ENCODE results near the gene NTM. TPM values are rescaled to one million over a fixed set of nuclear protein-coding genes. Genes with fewer than 3 reads are reported as not detected.

Gene NTM
- total RNA-seq, 2 experiments from 2014 or later = not detected

- ChIA-PET POLR2A (no interaction called here), CTCF (no interaction called here)
- no peak overlapping the region for H3K27ac Mint-ChIP-seq
- peaks cover 1% of the 10 kb centered on the region for H3K27me3 Mint-ChIP-seq
- no peaks in the 10 kb centered on the region for H3K9me3 Mint-ChIP-seq
- H3K4me1 Mint-ChIP-seq (ENCODE audit: low read depth) = no peaks in the 10 kb centered on the region
- no peaks in the 10 kb centered on the region for H3K36me3 Mint-ChIP-seq (ENCODE audit: low read depth)
- intact Hi-C loops (cut with micrococcal nuclease) = no loop called here
- no peak overlapping the region for H3K4me3 Mint-ChIP-seq
- TF ChIP-seq CTCF (IDR thresholded peaks at IDR 0.05) = no peak
- ATAC-seq (no peak), DNase-seq (no peak)
These were observed 5.5 kb downstream of the NTM start for GRCh38 chr11:131375915-131376314.

- CTCF ChIA-PET = no interaction called here
- Mint-ChIP-seq H3K27me3 (peaks cover 1% of the 10 kb centered on the region), H3K27ac (no peak overlapping the region), H3K9me3 (no peaks in the 10 kb centered on the region), H3K4me1 (ENCODE audit: low read depth) (no peaks in the 10 kb centered on the region), H3K4me3 (no peak overlapping the region), H3K36me3 (ENCODE audit: low read depth) (no peaks in the 10 kb centered on the region)
- DNase-seq (no peak), ATAC-seq (no peak)
- intact Hi-C loops (cut with micrococcal nuclease) = no loop called here
- POLR2A ChIA-PET = no interaction called here
- TF ChIP-seq CTCF (IDR thresholded peaks at IDR 0.05) = no peak
These were observed 8.5 kb downstream of the NTM start for GRCh38 chr11:131378931-131379330.

GRCh38 chr11:131385763-131386390 lies 15.5 kb downstream of the NTM start:
- no peak for TF ChIP-seq CTCF (IDR thresholded peaks at IDR 0.05)
- intact Hi-C loops (cut with micrococcal nuclease) = no loop called here
- ATAC-seq = no peak
- Mint-ChIP-seq H3K9me3 (peaks cover 1% of the 10 kb centered on the region), H3K27ac (no peak overlapping the region), H3K27me3 (no peaks in the 10 kb centered on the region), H3K36me3 (ENCODE audit: low read depth) (no peaks in the 10 kb centered on the region), H3K4me1 (ENCODE audit: low read depth) (no peaks in the 10 kb centered on the region), H3K4me3 (no peak overlapping the region)
- no peak for DNase-seq
- POLR2A ChIA-PET = no interaction called here
- CTCF ChIA-PET = no interaction called here

- H3K9me3 Mint-ChIP-seq = peaks cover 1% of the 10 kb centered on the region
- POLR2A ChIA-PET = no interaction called here
- H3K4me1 Mint-ChIP-seq (ENCODE audit: low read depth) = no peaks in the 10 kb centered on the region
- DNase-seq = no peak
- intact Hi-C loops (cut with micrococcal nuclease) = no loop called here
- H3K27me3 Mint-ChIP-seq = no peaks in the 10 kb centered on the region
- H3K4me3 Mint-ChIP-seq = no peak overlapping the region
- CTCF ChIA-PET = no interaction called here
- H3K36me3 Mint-ChIP-seq (ENCODE audit: low read depth) = no peaks in the 10 kb centered on the region
- no peak for ATAC-seq
- no peak overlapping the region for H3K27ac Mint-ChIP-seq
- TF ChIP-seq CTCF (IDR thresholded peaks at IDR 0.05) = no peak
These were observed 16.0 kb downstream of the NTM start for GRCh38 chr11:131386408-131386807.

GRCh38 chr11:131388030-131388429 lies 17.6 kb downstream of the NTM start:
- ATAC-seq (no peak), DNase-seq (no peak)
- POLR2A ChIA-PET = no interaction called here
- CTCF ChIA-PET = no interaction called here
- H3K4me3 Mint-ChIP-seq = no peak overlapping the region
- intact Hi-C loops (cut with micrococcal nuclease) = no loop called here
- no peak overlapping the region for H3K27ac Mint-ChIP-seq
- no peak for TF ChIP-seq CTCF (IDR thresholded peaks at IDR 0.05)
- H3K4me1 Mint-ChIP-seq (ENCODE audit: low read depth) = no peaks in the 10 kb centered on the region
- H3K36me3 Mint-ChIP-seq (ENCODE audit: low read depth) = no peaks in the 10 kb centered on the region
- H3K27me3 Mint-ChIP-seq = no peaks in the 10 kb centered on the region
- H3K9me3 Mint-ChIP-seq = peaks cover 1% of the 10 kb centered on the region
